Stromal cell of bone marrow (primary cell): Measurements from ENCODE around the gene HOXB4.

ENCODE experiments used
- DNase-seq: peaks from one replicate; pipeline ENCODE4 v3.0.0-alpha.2; 2012; ENCODE audit warnings: low read depth

HOXB4 gene

GRCh38 chr17:48589831-48590606 is 11.9 kb upstream of the HOXB4 start, which contains the start of gene HOXB3:
TSS of gene HOXB3 (minus strand) at chr17:48590241. CDS start at chr17:48552474, 37,767 bp downstream.
- no peak for DNase-seq

GRCh38 chr17:48589060-48589830 is 11.1 kb upstream of the HOXB4 start:
- no peak for DNase-seq

- no peak for DNase-seq
Measured at GRCh38 chr17:48588528-48588927, 10.4 kb upstream of the HOXB4 start.

- DNase-seq = no peak
Measured at GRCh38 chr17:48588074-48588415, 9.9 kb upstream of the HOXB4 start.

- DNase-seq = no peak
Measured at GRCh38 chr17:48587276-48588073, 9.3 kb upstream of the HOXB4 start.

GRCh38 chr17:48586355-48587258 is 8.5 kb upstream of the HOXB4 start:
- DNase-seq = no peak

GRCh38 chr17:48584223-48584741 is 6.1 kb upstream of the HOXB4 start:
- no peak for DNase-seq

- DNase-seq = no peak
Measured at GRCh38 chr17:48583708-48584222, 5.6 kb upstream of the HOXB4 start.

- DNase-seq = no peak
Measured at GRCh38 chr17:48582750-48583069, 4.6 kb upstream of the HOXB4 start.

GRCh38 chr17:48579760-48580554 is 1.8 kb upstream of the HOXB4 start:
- no peak for DNase-seq

- DNase-seq = no peak
Measured at GRCh38 chr17:48579471-48579759, 1.3 kb upstream of the HOXB4 start.

GRCh38 chr17:48578616-48579470 is 693 bp upstream of the HOXB4 start:
- no peak for DNase-seq

GRCh38 chr17:48577330-48577945 is 712 bp downstream of the HOXB4 start:
- DNase-seq = no peak

- no peak for DNase-seq
Measured at GRCh38 chr17:48576479-48577309, 1.5 kb downstream of the HOXB4 start.

GRCh38 chr17:48575673-48576478 is 2.3 kb downstream of the HOXB4 start:
- DNase-seq = no peak

- no peak for DNase-seq
Measured at GRCh38 chr17:48575066-48575582, 3.0 kb downstream of the HOXB4 start.

GRCh38 chr17:48574505-48575065 is 3.6 kb downstream of the HOXB4 start:
- no peak for DNase-seq
